Panc1 (cell line): ENCODE measurements around the gene DDX10.

Experiments
- POLR2AphosphoS5 ChIP-seq: IDR thresholded peaks from 2 replicates; pipeline ENCODE4 v1.6.1; 2012; ENCODE audit warnings: mild to moderate bottlenecking, low read depth, low read length, moderate library complexity
- SIN3A ChIP-seq: IDR thresholded peaks from 2 replicates; pipeline ENCODE4 v1.6.1; 2012; ENCODE audit warnings: low read depth, mild to moderate bottlenecking, low read length, moderate library complexity, borderline replicate concordance; ENCODE audit not compliant: insufficient read depth
- TF ChIP-seq, protein P1 (sequence below): fragments of 450-650 bp; IDR thresholded peaks from 2 replicates; pipeline ENCODE4 v1.5.1; 2017; ENCODE audit warnings: mild to moderate bottlenecking
- TF ChIP-seq, protein P2 (sequence below), 2 experiments: IDR thresholded peaks; 2 replicates each; pipeline ENCODE4 v1.6.1; 2011 to 2012; ENCODE audit warnings: low read depth in 2 of 2, control low read depth in 1 of 2, low read length in 1 of 2, mild to moderate bottlenecking in 1 of 2, moderate library complexity in 1 of 2; ENCODE audit not compliant: insufficient read depth in 1 of 2

DNA sequence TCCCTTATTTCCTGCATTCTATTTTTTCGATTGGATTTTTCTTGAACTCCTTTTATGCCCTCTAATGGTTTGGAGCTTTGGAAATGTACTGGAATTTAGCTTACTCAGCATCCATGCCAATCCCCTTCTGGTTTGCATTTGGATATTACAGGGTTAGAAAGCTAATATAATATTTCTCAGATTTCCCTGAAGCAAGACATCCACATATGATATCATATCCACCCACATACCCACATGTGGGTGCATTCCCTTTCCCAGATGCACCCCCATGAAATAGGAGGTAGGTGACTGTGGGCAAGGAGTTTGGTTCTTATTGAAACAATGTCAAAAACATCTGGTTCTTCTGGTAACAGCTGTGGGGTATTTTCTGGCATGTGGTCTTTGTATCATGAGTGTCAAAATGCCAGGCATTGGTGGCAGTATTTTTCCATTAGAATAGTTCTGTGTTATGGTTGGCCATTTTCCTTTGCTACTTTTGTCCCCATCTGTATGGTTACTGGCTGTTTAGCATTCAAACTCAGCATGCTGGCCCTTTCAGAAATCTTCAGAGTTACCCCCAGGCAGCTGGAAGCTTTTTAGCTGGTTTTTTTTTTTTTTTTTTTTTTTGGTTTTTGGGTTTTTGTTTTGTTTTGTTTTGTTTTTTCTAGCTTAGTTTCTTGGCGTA is 32.7 kb upstream of the DDX10 start:
- TF ChIP-seq, protein P1, sequence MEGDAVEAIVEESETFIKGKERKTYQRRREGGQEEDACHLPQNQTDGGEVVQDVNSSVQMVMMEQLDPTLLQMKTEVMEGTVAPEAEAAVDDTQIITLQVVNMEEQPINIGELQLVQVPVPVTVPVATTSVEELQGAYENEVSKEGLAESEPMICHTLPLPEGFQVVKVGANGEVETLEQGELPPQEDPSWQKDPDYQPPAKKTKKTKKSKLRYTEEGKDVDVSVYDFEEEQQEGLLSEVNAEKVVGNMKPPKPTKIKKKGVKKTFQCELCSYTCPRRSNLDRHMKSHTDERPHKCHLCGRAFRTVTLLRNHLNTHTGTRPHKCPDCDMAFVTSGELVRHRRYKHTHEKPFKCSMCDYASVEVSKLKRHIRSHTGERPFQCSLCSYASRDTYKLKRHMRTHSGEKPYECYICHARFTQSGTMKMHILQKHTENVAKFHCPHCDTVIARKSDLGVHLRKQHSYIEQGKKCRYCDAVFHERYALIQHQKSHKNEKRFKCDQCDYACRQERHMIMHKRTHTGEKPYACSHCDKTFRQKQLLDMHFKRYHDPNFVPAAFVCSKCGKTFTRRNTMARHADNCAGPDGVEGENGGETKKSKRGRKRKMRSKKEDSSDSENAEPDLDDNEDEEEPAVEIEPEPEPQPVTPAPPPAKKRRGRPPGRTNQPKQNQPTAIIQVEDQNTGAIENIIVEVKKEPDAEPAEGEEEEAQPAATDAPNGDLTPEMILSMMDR: no peak
- TF ChIP-seq POLR2AphosphoS5 (no peak), SIN3A (no peak)
- TF ChIP-seq, protein P2, sequence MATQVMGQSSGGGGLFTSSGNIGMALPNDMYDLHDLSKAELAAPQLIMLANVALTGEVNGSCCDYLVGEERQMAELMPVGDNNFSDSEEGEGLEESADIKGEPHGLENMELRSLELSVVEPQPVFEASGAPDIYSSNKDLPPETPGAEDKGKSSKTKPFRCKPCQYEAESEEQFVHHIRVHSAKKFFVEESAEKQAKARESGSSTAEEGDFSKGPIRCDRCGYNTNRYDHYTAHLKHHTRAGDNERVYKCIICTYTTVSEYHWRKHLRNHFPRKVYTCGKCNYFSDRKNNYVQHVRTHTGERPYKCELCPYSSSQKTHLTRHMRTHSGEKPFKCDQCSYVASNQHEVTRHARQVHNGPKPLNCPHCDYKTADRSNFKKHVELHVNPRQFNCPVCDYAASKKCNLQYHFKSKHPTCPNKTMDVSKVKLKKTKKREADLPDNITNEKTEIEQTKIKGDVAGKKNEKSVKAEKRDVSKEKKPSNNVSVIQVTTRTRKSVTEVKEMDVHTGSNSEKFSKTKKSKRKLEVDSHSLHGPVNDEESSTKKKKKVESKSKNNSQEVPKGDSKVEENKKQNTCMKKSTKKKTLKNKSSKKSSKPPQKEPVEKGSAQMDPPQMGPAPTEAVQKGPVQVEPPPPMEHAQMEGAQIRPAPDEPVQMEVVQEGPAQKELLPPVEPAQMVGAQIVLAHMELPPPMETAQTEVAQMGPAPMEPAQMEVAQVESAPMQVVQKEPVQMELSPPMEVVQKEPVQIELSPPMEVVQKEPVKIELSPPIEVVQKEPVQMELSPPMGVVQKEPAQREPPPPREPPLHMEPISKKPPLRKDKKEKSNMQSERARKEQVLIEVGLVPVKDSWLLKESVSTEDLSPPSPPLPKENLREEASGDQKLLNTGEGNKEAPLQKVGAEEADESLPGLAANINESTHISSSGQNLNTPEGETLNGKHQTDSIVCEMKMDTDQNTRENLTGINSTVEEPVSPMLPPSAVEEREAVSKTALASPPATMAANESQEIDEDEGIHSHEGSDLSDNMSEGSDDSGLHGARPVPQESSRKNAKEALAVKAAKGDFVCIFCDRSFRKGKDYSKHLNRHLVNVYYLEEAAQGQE (IDR thresholded peaks at IDR 0.05; ENCODE audit: insufficient read depth in 1 of 2, low read depth in 2 of 2, low read length in 1 of 2): no peak
